Kidney glomerular epithelial cell (primary cell): ENCODE measurements around the gene SAG.
"Not testable (repeated sequence)": the region's sequence is repeated elsewhere in the genome, so short reads cannot be mapped to it uniquely, and the experiment has no call there.

Experiments used
- DNase-seq: peaks from one replicate; lab custom pipeline; 2025; lab: John Stamatoyannopoulos, UW

The SAG gene

DNA sequence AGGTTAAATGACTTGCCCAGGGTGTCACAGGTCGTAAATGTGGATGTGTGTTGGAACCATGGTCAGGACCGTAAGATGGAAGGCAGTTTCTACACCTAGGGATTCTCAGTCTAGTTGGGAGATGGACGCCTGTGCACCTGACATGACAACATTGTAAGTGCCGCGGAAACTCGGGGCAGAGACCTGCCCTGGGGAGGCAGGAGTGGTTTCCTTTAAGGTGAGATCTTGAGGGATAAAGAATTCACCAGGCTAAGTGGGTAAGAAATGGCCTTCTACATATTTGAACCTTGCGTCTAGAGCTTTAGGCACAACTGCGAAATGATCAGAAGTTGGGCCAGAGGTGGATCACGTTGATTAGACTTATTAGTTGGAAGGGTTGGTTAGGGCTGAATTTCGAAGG, 48.3 kb downstream of the SAG start:
- DNase-seq, result no peak

DNA sequence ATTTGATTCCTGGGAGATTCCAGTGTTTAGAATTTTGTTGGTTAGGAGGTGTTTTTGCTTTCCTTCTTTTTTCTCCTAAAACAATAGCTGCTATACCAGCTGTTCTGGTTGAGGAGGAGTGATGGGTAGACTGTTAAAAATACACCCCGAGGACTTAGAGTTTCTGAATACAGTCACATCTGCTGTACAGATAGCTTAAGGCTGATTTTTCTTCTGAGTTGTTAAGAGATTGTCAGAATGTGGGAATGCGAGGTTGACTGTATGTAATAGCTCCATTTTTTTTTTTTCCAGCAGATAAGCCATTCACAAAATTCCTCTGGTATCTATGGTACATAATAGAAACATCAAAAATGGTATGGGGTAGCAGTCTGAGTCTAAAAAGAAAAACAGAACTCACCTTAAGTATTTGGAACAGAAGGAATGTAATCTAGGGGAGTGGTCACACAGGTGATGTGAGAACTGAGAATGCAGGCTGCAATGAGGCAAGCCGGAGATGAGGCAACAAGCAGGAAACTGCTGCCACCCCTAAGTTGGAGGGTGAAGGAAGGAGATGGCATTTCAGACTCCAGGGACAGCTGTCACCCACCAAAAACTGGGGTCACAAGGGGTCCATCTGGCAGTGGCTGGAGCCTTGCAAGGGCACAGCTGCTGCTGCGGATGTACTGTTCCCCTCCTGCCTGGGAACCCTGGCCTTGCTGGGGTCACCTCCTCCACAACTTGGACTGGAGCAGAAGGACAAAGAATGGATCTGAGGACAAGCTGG, 49.1 kb downstream of the SAG start:
- no peak for DNase-seq

DNA sequence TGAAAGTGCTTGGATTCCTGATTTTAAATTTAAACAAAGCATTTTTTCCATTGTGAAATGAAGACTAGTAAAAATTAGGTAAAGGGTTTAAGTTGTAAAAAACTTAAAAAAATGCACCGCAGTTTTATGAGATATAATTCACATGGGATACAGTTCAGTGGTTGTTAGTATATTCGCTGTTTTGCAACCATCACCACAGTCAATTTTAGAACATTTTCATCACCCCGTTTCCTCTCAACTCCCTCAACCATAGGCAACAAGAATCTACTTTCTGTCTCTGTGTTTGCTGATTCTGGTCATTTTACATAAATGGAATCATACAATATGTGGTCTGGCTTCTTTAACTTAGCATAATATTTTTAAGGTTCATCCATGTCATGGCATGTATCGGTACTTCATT, 50.7 kb downstream of the SAG start:
- DNase-seq, result no peak

DNA sequence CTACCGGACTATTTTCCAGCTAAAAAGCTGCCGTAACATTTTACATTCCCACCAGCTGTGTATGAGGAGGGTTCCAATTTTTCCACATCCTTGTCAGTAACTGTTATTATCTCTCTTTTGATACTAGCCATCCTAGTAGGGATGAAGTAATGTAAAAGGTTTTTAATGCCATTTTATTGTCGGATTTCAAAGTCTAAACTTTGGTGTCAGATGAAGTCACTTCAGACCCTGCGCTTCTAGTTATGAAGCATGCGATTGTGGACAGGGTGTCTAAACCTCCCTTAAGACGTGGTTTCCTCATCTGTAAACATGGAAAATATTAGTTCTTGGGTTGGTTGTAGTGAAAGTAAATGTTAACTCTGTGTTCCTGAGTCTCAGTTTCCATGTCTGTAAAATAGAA, 51.3 kb downstream of the SAG start:
- DNase-seq, result no peak

DNA sequence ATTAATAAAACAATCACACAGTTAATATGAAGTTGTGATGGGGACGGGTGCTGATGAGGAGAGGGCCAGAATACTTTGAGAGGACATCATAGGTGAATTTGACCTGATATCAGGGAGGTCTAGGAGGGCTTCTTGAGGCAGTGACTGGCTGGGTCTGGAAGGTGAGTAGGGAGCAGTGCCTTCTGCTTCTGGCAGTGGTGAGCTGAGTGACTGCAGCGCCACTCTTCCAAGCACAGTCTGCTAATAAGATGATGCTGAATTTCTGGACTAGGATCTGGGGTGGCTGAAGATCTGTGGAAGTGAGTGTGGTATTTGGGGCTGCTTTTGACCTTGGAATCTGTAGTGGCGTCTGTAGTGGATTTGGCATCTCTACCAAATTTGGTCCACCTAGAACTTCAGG, 52.2 kb downstream of the SAG start:
- DNase-seq, result no peak

DNA sequence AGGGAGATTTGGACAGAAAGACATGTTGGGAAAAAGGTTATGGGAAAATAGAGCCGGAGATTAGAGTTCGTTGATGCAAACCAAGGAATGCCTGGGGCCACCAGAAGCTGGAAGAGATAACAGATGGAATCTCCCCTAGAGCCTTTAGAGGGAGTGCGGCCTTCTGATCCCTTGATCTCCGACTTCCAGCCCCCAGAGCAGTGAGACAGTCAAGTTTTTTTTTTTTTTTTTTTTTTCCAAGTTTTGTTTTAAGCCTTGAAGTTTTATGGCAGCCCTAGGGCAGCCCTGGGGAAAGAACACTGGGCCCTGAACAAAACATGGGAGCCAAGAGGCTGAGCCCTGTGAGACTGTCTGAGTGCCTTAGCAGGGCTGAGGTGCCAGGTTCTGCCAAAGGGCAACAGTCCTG, 53.2 kb downstream of the SAG start:
- no peak for DNase-seq

DNA sequence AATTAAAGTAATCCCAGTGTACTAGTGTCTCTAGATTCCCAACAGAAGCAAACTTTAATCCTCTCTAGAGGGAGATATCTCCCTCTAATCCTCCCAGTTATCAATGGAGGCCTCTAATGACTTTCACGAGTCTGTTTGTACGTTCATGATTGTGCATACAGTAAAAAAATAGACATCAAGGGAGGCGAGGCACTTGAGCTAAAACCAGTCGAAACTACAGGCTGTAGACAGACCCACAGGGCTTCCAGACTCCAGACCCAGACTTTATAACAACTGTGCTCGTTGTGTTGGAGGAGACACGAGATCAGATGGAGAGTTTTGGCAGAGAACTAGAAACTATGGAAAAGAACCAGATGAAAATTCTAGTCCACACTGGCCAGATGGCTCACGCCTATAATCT, 53.7 kb downstream of the SAG start:
- no peak for DNase-seq

DNA sequence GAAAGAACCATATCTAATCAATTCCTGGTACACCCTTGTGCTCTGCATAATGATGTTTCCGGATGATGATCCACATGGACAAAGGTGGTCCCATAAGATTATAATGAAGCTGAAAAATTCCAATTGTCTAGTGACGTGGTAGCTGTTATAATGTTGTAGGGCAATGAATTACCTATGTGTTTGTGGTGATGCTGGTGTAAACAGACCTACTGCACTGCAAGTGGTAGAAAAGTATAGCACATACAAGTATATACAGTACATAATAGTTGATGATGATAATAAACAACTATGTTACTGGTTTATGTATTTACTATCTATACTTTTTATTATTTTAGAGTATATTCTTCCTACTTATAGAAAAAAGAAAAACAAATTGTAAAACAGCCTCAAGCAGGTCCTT, 55.1 kb downstream of the SAG start:
- DNase-seq, result no peak

DNA sequence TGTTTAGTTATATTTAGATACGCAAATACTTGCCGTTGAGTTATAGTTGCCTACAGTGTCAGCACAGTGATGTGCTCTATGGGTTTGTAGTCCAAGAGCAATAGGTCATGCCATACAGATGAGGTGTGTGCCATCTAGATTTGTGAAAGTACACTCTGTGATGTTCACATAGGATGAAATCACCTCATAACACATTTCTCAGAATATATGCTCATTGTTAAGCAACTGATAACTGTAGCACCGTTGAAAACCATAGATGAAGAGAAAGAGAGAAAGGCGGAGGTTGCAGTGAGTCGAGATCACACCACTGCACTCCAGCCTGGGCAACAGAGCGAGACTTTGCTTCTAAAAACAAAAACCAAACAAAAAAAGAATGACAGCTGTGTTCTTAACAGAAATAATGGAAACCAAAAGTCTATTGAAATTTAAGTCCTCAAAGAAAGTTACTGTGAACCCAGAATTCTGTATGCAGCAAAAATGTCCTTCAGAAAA, 56.2 kb downstream of the SAG start:
- no peak for DNase-seq

DNA sequence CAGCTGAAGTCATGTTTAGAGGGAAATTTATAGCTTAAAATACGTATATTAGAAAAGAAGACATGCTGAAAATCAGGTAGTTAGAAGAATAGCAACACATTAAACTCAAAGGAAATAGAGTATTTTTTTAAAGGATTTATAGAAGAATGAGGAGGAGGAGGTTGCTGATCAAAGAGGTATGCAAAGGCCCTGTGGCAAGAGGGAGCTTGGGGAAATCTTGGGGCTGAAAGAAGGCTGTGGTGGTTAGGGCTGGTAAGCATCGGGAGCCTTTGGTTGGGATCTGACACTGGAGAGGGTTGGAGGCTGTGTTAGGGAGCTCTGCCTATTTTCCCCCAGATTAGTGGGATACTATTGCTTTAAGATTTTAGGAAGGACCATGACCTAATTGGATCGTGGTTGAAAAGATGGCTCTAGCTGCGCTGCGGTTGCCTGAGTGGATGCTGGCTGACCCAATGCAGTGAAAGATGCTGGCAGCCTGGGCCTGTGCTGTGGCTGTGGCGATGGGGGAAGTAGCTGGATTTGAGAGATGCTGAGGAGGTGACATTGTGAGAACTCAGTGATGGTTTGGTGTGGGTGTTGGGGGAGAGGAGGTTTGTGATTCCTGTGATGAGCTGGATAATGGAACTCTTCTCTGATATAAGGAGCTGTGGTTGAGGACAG, 58.4 kb downstream of the SAG start:
- DNase-seq, result no peak

DNA sequence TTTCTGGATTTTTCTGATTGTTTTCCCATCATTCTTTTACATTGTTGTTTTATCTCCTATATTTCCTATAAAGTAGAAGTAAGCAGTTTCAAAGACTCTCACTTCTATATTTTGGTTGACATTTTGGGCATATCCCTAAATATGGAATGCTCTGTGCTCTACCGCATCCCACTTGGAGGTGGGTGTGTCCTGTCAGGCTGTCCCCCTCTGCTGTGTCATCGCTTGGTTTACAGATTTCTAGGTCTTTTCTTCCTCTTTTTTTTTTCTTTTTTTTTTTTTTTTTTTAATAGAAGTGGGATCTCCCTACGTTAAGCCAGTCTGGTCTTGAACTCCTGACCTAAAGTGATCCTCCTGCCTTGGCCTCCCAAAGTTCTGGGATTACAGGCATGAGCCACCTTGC, 60.0 kb downstream of the SAG start:
- DNase-seq, result no peak

DNA sequence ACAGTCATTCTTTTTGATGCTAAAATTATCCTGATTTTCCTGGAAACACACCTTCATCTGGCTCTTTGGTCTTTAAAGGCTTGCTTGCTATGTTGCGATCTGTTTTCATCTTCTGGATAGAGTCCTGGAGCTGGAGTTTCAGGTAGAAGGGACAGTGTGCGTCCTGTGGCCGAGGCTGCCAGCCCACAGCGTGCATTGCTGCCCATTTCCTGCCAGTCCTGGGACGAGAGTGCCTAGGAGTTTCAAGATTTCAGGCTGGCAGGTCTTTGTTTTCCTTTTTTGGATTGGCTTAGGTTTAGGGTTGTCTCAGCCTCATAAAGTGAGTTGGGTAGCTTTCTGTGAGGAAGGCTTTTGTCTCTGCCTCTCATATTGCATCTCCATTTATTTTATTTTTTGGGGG, 61.1 kb downstream of the SAG start:
- no peak for DNase-seq

DNA sequence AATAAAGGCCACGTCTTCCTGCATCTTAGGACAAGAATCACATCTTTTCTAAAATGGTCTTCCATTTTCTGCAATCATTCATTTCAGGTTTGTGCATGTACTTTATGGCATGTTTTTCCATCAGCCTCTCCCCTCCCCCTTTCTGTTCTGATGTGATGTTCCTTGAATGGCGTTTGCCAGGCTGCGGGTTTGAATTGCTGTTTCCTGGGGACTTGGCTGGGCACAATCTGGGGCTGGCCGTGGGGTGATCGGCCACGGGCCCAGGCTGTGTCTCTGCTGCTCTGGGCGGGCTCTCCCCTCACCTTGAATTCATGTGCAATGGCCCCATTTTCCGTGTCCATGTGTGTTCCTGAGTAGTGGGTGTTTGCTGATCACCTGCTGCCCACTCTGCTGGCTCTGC, 61.8 kb downstream of the SAG start:
- no peak for DNase-seq

DNA sequence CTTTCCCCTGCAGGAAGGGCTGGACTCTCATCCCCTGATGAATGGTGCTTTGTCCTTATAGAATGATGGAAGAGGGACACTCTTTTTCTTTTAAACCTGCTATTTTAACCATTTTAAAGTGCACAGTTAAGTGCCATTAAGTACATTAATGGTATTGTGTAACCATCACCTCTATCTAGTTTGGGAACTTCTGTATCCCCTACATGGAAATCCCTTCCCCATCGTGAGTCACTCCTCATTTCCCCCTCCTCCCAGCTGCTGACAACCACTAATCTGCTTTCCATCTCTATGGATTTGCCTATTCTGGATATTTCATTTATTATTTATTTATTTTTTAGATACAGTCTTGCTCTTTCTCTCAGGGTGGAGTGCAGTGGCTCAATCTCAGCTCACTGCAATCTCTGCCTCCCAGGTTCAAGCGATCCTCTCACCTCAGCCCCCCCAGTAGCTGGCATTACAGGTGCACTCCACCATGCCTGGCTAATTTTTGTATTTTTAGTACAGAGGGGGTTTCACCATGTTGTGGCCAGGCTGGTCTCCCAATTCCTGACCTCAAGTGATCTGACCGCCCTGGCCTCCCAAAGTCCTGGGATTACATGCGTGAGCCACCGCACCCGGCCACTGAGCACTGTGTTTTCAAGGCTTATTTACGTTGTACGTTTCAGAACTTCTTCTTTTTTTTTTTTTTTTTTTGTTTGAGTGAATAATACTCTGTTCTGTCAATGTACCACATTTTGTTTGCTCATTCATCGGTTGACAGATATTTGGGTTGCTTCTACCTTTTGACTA, 62.5 kb downstream of the SAG start:
- no peak for DNase-seq

DNA sequence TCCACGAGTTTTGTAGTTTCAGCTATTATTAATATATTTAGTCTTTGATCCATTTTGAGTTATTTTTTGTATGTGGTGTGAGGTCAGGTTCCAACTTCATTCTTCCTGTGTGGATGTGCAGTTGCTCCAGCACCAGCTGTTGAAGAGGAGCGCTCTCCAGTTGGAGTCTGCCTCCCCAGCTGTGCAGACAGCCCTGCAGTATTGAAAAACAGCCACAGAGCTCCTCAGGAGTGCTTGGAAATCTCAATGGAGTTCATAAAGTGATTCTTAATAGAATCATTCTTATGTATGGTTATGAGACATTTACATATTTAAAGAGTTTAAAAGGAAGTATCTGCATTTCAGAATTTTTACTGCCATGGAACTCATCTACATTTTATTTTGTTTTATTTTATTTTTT, 64.0 kb downstream of the SAG start:
- no peak for DNase-seq

DNA sequence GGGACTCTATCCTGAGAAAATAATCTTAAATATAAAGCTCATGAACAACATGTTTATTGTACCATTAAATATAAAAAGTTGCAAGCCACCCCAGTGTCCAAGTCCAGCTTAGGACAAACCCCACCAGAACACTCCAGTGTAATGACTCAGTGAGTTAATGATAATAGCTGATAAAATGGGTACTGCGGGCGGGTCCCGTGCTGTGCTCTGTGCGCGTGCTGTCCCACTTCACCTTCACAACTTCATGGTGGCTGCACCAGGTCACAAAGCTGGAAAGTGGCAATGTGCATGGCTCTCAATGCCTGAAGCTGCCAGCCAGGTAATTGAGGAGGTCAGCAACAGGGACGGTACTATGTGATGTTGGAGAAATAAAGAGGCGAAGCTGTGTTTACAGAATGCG, 65.2 kb downstream of the SAG start:
- DNase-seq, result no peak

DNA sequence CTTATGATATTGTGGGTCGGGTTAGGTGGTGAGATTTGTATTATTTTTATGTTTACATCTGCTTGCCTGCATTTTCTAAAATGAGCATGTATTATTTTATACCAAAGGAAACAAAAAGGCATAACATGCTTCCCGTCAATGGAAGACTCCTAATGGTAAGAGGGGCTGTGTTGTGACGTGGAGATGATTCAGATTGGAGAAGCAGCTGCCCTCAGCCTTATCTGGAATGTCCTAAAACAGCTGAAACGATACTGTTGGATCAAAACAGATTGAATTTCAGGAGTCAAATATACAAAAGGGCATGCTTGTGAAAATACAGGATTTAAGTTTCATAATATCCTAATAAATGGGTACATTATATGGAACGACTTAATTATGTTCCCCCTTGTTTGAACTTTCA, 65.7 kb downstream of the SAG start:
- DNase-seq, result no peak

DNA sequence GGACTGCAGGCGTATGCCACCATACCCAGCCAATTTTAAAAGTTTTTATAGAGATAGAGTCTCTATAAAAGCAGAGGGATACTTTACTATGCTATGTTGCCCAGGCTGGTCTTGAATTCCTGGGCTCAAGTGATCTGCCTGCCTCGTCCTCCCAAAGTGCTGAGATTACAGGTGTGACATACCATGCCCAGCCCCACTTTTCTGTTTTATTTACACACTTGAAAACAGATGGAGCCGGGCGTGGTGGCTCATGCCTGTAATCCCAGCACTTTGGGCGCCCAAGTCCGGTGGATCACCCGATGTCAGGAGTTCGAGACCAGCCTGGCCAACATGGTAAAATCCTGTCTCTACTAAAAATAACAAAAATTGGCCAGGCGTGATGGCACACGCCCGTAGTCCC, 67.2 kb downstream of the SAG start:
- not testable (repeated sequence) for DNase-seq

DNA sequence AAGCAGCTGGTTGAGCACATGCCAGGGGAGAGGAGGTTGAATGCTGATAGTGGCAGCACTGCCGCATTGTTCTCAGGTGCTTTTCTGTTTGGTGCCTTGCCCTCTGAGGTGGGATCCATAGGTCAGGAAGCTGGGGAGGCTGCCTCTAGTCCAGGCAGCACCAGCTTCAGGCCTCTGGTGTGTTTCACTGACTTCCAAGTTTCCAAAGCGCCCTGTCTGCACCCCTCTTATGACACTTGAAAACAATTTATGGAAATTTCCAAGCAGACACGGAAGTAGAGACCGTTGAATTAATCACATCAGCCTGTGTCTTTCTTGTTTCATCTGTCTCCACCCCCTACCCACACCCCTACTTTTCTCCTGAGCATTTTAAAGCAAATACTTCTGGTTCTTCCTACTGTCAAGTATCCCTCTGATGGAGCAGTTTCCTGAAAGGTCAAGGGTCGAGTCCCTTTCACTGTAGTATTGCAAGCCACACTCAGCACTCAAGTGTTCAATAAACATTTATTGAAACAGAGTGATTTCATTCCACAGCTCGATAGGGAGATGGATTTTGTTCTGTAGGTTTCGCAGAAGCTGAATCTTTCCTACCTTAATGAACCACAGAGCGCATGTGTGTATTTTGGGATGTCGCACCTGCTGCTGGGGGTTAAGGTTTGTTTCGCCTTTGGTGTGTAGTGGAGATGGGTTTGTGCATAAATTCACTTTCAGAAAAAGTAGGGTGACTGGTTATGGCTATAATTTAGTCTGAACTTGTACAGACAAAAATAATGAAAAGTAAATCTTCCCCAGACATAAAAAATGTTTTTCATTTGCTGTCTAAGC, 68.1 kb downstream of the SAG start:
- no peak for DNase-seq

DNA sequence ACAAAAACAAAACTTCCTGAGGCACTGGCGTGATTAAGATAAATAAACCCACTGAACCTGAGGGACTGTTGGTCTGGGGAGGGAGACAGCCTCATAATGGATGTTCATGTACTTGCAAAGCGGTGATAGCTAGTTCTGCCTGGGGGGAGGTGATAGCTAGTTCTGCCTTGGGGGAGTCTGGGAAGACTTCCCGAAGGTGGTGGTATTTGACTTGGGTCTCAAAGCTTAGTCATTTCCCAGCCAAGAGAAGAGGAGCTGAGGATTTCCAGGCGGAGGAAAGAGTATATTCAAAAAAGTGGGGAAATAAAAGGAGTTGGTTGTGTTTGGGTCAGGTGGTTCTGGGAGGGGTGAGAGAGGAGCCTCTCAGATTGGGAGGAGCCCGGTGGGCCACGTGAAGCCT, 71.4 kb downstream of the SAG start:
- DNase-seq, result no peak

DNA sequence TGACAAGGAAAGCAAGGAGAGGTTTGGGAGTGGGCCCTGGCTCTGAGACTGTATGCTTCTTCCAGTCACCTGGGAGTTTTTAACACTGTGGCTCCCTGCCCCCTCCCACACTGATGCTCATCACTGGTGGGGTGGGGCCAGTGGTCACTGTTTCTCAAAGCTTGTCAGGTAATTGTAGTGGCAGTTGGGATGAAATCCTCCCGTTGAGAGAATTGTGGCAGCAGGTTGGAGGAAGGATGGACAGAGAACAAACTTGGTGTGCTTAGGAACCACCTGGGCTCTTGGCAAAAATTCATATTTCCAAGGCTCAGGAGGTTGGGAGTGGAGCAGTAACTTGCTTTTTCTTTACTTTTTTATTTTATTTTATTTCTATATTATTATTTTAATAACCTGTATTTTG, 71.8 kb downstream of the SAG start:
- DNase-seq, result no peak
